ACC112 (cell line): ENCODE results near the gene DGKB.

ENCODE experiments used
- H2AFZ ChIP-seq: fragments of 200-600 bp; sonication (generic); one replicate; pipeline ENCODE4 v1.6.0; 2017; ENCODE audit warnings: antibody characterized with exemption, low read length; ENCODE audit not compliant: unreplicated experiment
- H3K27ac ChIP-seq: fragments of 200-600 bp; sonication (generic); 2 replicates; pipeline ENCODE4 v1.5.1; 2014; ENCODE audit warnings: low read depth, mild to moderate bottlenecking, antibody characterized with exemption, low read length, moderate library complexity
- H3K27me3 ChIP-seq: fragments of 200-600 bp; sonication (generic); 2 replicates; pipeline ENCODE4 v1.6.1; 2014; ENCODE audit warnings: mild to moderate bottlenecking, antibody characterized with exemption, low read length, moderate library complexity, mixed read lengths; ENCODE audit not compliant: insufficient read depth
- H3K36me3 ChIP-seq: fragments of 200-600 bp; sonication (generic); 2 replicates; pipeline ENCODE4 v1.6.1; 2016; ENCODE audit warnings: mild to moderate bottlenecking, antibody characterized with exemption, low read length, moderate library complexity, mixed read lengths; ENCODE audit not compliant: insufficient read depth
- H3K4me1 ChIP-seq: fragments of 200-600 bp; sonication (generic); one replicate; pipeline ENCODE4 v1.6.1; 2016; ENCODE audit warnings: low read length, mixed read lengths; ENCODE audit not compliant: insufficient read depth, unreplicated experiment, control insufficient read depth
- H3K4me3 ChIP-seq: fragments of 200-600 bp; sonication (generic); 2 replicates; pipeline ENCODE4 v1.5.1; 2014; ENCODE audit warnings: mild to moderate bottlenecking, low read depth, low read length
- H3K79me2 ChIP-seq: fragments of 200-600 bp; sonication (generic); one replicate; pipeline ENCODE4 v1.6.0; 2016; ENCODE audit warnings: low read length; ENCODE audit not compliant: control insufficient read depth, unreplicated experiment, insufficient read depth

DGKB gene

GRCh38 chr7:14133752-14134151 lies 768.8 kb downstream of the DGKB start:
- H3K79me2 ChIP-seq, result no peaks in the 10 kb centered on the region
- H3K4me3 ChIP-seq, result no peak overlapping the region
- H3K36me3 ChIP-seq, result no peaks in the 10 kb centered on the region
- H3K27ac ChIP-seq, result no peak overlapping the region
- no peak overlapping the region for H2AFZ ChIP-seq
- no peaks in the 10 kb centered on the region for H3K4me1 ChIP-seq
- no peaks in the 10 kb centered on the region for H3K27me3 ChIP-seq

- Histone ChIP-seq H3K27ac (no peak overlapping the region), H3K36me3 (no peaks in the 10 kb centered on the region), H3K4me1 (no peaks in the 10 kb centered on the region), H2AFZ (no peak overlapping the region), H3K79me2 (no peaks in the 10 kb centered on the region), H3K4me3 (no peak overlapping the region), H3K27me3 (no peaks in the 10 kb centered on the region)
These were observed 776.6 kb downstream of the DGKB start for GRCh38 chr7:14125998-14126397.

DNA sequence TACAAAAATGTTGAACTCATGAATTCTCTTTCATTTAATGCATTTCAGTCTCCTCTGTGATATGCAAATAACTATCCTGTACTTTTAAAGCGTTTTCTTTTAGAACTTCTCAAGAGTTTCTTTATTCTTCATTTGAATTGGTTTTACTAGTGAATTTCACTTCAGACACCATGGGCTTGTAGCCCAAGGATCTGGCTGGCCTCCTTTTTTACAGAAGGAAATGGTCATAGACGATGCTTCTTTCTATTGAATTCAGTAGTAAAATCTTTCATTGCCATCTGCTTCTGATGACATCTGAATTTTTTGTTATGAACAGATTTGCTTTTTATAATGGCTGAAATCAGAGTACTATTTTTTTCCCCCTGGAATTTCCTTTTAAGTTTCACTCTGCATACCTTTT lies 777.8 kb downstream of the DGKB start:
- no peaks in the 10 kb centered on the region for H3K27me3 ChIP-seq
- no peak overlapping the region for H2AFZ ChIP-seq
- no peak overlapping the region for H3K27ac ChIP-seq
- no peaks in the 10 kb centered on the region for H3K79me2 ChIP-seq
- no peaks in the 10 kb centered on the region for H3K36me3 ChIP-seq
- H3K4me3 ChIP-seq, result no peak overlapping the region
- H3K4me1 ChIP-seq, result no peaks in the 10 kb centered on the region

GRCh38 chr7:14123923-14124322 lies 778.6 kb downstream of the DGKB start:
- Histone ChIP-seq H2AFZ (no peak overlapping the region), H3K27me3 (no peaks in the 10 kb centered on the region), H3K27ac (no peak overlapping the region), H3K4me1 (no peaks in the 10 kb centered on the region), H3K36me3 (no peaks in the 10 kb centered on the region), H3K79me2 (no peaks in the 10 kb centered on the region), H3K4me3 (no peak overlapping the region)

- Histone ChIP-seq H3K27me3 (no peaks in the 10 kb centered on the region), H3K36me3 (no peaks in the 10 kb centered on the region), H3K27ac (no peak overlapping the region), H3K4me3 (no peak overlapping the region), H3K79me2 (no peaks in the 10 kb centered on the region), H2AFZ (no peak overlapping the region), H3K4me1 (no peaks in the 10 kb centered on the region)
These were observed 786.9 kb downstream of the DGKB start for GRCh38 chr7:14115701-14116100.

DNA sequence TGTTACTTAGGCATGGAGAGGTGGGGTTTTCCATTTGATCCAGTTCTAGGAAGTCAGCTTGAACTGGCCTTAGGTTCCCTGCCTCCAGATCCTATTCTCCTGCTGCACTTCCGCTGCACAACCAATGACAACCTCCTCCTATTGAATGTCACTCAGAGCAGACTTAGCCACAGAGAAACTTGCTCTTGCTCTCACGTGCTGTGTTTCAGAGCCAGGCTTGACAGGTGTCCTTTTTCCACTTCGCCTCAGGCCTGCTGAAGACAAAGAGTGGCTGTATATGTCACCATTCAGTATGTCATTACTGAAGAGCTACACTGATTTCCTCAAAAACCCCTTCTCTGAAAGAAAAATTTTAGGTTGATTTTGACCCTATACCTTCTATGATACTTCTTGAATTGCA lies 797.7 kb downstream of the DGKB start:
- Histone ChIP-seq H3K79me2 (no peaks in the 10 kb centered on the region), H3K27me3 (no peaks in the 10 kb centered on the region), H3K4me3 (no peak overlapping the region), H2AFZ (no peak overlapping the region), H3K4me1 (no peaks in the 10 kb centered on the region), H3K27ac (no peak overlapping the region), H3K36me3 (no peaks in the 10 kb centered on the region)

DNA sequence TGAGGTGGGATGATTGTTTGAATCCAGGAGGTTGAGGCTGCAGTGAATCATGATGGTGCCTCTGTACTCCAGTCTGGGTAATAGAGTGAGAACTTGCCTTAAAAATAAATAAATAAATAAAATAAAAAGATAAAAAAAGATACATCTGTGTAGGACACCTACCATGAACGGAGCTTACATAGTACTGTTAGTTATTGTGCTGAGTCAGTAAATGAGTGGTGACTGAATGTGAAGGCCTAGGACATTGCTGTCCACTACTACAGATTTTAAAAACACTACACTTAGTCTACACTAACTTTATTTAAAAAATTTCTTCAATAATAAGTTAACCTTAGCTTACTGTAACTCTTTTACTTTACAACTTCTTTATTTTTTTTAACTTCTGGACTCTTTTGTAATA lies 806.4 kb downstream of the DGKB start:
- Histone ChIP-seq H3K27ac (no peak overlapping the region), H3K27me3 (no peaks in the 10 kb centered on the region), H3K36me3 (no peaks in the 10 kb centered on the region), H3K4me1 (no peaks in the 10 kb centered on the region), H2AFZ (no peak overlapping the region), H3K79me2 (no peaks in the 10 kb centered on the region), H3K4me3 (no peak overlapping the region)

DNA sequence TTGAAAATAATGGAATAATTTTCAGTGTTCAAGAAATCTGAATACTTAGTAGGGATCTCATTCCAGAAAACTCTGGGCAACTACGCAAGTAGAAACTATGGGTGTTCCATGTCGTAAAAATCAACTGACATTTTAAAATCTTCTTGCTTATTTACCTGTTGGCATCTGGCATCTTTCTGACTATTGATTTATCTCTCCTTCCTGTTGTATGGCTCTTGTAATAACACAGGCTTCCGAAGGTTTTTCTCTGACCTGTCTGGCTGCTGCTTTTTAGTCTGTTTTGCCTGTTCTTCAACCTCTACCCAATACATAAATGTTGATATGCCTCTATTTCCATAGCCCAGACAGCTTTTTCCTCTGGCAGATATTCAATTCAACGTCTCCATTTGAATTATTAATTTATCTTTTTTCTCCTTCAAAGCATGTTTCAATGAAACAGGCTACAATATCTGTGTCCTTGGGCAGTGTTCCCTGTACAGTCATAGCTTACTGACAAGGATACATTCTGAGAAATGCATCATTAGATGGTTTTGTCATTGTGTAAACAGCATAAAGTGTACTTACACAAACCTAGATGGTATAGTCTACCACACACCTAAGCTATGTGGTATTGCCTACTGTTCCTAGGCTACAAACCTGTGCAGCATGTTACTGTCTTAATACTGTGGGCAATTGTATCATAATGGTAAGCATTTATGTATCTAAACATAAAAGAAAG lies 807.2 kb downstream of the DGKB start:
- no peaks in the 10 kb centered on the region for H3K27me3 ChIP-seq
- H2AFZ ChIP-seq, result no peak overlapping the region
- no peaks in the 10 kb centered on the region for H3K79me2 ChIP-seq

More for the DNA sequence above, 807.2 kb downstream of the DGKB start:
- Histone ChIP-seq H3K36me3 (no peaks in the 10 kb centered on the region), H3K4me3 (no peak overlapping the region), H3K27ac (no peak overlapping the region), H3K4me1 (no peaks in the 10 kb centered on the region)
